VCaP (cell line): ENCODE results near the gene KCNT2.
"Not testable (repeated sequence)": the region's sequence is repeated elsewhere in the genome, so short reads cannot be mapped to it uniquely, and the experiment has no call there.

Experiments
- H3K27ac ChIP-seq: fragments of 450-650 bp; 2 replicates; pipeline ENCODE4 v1.5.1; 2017
- TF ChIP-seq, protein P1 (sequence below): fragments of 450-650 bp; conservative IDR thresholded peaks from 2 replicates; pipeline ENCODE4 v1.5.1; 2017; ENCODE audit warnings: mild to moderate bottlenecking, moderate library complexity

KCNT2 gene

DNA sequence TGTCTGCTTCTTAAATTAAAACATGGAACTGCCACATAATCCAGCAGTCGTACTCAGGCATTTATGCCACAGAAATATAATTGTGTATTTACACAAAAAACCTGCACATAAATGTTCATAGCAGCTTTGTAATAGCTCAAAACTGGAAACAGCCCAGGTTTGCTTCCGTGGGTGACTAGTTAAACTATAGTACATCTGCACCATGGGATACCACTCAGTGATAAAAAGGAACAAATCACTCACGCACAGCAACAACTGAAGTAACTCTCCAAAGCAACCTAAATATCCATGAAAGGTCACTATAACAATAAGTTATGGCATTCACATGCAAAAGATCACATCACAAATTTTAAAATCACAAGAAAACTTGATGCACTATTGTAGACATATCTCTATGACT is 64.4 kb downstream of the KCNT2 start:
- no peak overlapping the region for H3K27ac ChIP-seq
- TF ChIP-seq, protein P1, sequence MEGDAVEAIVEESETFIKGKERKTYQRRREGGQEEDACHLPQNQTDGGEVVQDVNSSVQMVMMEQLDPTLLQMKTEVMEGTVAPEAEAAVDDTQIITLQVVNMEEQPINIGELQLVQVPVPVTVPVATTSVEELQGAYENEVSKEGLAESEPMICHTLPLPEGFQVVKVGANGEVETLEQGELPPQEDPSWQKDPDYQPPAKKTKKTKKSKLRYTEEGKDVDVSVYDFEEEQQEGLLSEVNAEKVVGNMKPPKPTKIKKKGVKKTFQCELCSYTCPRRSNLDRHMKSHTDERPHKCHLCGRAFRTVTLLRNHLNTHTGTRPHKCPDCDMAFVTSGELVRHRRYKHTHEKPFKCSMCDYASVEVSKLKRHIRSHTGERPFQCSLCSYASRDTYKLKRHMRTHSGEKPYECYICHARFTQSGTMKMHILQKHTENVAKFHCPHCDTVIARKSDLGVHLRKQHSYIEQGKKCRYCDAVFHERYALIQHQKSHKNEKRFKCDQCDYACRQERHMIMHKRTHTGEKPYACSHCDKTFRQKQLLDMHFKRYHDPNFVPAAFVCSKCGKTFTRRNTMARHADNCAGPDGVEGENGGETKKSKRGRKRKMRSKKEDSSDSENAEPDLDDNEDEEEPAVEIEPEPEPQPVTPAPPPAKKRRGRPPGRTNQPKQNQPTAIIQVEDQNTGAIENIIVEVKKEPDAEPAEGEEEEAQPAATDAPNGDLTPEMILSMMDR = no peak

DNA sequence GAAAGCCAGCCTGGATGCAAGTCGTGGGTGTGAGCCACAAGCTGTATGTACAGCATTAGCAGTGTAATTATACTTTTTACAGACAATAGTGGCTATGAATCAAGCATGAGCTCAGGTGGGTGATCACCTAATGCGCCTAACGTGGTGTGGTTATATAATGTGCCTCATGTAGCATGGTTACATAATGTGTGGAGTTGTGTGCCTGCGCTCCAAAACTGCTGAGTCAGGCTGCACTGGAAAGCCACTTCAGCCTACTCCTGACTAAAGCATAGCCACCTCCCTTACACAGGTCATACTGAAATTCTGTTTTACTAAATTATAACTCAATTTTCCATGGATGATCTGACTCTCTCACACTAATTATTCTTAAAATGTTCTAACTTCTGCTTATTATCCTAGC is 69.8 kb downstream of the KCNT2 start:
- H3K27ac ChIP-seq = no peak overlapping the region
- TF ChIP-seq, protein P1 = no peak

DNA sequence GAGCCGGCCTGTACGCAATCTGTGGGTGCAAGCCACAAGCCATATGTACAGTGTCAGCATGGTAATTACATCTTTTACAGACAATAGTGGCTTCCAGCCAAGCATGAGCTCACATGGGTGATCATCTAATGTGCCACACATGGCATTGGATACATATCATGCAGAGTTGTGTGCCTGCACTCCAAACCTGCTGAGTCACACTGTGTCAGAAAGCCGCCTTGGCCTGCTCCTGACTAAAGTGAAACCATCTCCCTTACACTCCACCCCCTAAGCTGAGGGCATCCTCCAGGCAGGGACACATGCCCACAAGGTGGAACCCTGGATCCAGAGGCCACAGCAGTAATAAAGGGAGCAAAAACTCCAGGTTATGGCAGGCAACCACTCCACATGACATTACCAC is 72.5 kb downstream of the KCNT2 start:
- H3K27ac ChIP-seq = no peak overlapping the region
- TF ChIP-seq, protein P1 = no peak

DNA sequence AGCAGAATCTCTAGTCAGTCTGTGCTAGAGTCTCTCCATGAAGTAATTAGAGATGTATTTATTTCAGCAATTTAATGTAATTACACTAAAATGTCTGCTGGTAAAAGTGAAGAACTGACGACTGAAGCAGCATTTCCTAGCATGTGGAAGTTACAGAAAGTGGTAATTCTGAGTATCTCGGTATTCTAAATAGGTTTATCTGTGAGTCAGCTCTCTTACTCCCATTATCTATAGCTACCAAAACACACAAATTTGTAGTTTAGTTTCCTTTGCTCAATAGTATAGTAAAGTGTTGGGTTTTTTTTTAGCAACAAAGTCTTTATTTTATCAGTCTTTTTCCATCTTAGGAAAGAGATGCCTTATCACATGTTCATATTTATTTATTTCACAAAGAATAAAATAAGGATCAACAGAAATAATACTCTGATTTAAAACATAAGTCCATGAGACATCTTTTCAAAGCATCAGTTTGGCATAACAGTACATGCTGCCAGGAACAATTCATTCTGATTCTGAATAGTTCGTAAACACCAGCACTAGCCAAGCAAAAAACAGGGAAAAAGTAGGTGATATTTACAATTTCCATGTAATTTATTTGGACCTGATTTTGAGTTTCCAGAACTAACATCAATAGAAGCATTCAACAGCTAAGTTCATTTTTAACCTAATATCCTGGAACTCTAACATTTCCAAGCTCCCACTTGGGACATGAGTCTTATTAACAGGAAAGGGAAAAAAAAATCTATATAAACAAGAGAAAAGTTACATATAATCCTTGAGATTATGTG is 76.3 kb downstream of the KCNT2 start:
- no peak overlapping the region for H3K27ac ChIP-seq
- TF ChIP-seq, protein P1 = no peak

DNA sequence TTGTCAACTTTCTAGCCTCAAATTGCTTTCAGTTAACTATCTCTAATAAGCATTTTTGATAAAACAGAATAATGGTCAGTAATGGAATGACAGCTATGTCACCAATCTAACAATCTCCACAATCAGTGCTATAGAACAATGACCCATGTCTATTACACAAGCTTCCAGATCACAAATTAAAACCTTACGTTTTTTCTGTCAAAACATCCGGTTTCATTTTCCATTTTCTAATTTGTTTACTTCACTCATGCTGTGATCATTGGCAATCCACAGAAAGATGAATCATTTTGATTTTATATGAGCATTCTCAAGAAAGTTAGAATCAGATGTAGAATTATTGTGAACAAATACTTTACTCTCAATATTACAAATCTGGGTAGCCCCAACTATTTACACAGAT is 80.3 kb downstream of the KCNT2 start:
- TF ChIP-seq, protein P1 = no peak
- H3K27ac ChIP-seq = no peak overlapping the region

DNA sequence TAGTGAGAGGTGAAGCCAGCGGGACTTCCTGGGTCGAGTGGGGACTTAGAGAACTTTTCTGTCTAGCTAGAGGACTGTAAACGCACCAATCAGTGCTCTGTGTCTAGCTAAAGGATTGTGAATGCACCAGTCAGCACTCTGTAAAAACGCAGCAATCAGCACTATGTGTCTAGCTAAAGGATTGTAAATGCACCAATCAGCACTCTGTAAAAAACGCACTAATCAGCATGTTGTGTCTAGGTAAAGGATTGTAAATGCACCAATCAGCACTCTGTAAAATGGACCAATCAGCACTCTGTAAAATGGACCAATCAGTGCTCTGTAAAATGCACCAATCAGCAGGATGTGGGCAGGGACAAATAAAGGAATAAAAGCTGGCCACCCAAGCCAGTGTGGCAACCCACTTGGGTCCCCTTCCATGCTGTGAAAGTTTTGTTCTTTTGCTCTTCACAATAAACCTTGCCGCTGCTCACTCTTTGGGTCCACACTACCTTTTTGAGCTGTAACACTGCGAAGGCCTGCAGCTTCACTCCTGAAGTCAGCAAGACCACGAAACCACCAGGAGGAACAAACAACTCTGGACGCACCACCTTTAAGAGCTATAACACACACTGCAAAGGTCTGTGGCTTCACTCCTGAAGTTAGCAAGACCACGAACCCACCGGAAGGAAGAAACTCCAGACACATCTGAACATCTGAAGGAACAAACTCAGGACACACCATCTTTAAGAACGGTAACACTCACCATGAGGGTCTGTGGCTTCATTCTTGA is 85.5 kb downstream of the KCNT2 start:
- not testable (repeated sequence) for H3K27ac ChIP-seq

DNA sequence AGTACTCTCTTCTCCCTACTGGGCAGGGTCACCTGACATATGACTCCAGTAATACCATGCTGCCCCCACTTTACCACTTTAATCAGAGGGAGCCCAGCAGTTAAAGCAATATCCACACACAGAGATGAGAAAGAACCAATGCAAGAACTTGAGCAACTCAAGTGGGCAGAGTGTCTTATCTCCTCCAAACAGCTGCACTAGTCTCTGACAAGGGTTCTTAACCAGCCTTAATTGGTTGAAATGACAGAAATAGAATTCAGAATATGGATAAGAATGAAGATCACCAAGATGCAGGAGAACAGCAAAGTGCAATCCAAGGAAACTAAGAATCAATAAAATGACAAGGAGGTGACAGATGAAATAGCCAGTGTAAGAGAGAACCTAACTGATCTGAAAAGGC is 91.0 kb downstream of the KCNT2 start:
- TF ChIP-seq, protein P1 = no peak
- no peak overlapping the region for H3K27ac ChIP-seq

DNA sequence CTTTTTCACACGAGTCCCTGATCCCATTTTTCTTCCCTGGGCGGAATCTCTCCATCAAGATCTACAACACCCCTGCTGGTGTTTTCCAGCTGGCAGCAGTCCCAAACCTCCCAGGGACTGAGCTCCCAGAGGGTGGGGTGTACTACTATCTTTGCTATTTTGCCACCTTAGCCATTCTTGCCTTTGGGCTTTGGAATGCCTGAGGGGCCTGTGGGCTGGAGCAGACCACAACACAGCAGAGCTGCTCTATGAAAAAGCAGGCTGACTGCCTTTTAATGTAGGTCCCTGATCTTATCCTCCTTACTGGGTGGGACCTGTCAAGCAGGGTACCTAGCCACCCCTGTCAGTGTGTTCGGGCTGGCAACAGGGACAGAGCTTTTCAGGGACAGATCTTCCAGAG is 91.9 kb downstream of the KCNT2 start:
- TF ChIP-seq, protein P1 = no peak
- H3K27ac ChIP-seq = no peak overlapping the region
